Endothelial cell of umbilical vein (primary cell): ENCODE measurements around the gene EIF2S1. TPM values are rescaled to one million over a fixed set of nuclear protein-coding genes. Genes with fewer than 3 reads are reported as not detected.

Experiments
- BruUV-seq: library from RNA; stranded (reverse); fragments of 400-500 nt; replicated peaks from 2 replicates; lab custom pipeline; 2021; lab: Mats Ljungman, UMichigan
- CTCF ChIA-PET: fragments of 300-600, 350-600 bp; sonication (Branson Sonifier 250); formaldehyde crosslinking; loops from one replicate; lab custom pipeline; 2021; ENCODE audit warnings: antibody characterized with exemption, inconsistent platforms; lab: Charles Lee
- POLR2A ChIA-PET: fragments of 300-600, 350-600 bp; sonication (Branson Sonifier 250); formaldehyde crosslinking; loops from one replicate; lab custom pipeline; 2021; ENCODE audit warnings: antibody characterized with exemption, inconsistent platforms; lab: Charles Lee
- DNase-seq: peaks from one replicate; pipeline ENCODE4 v3.0.0-alpha.2; 2011; ENCODE audit warnings: low read depth, low spot score
- FAIRE-seq: peaks from 2 replicates; lab custom pipeline; 2011; peaks lifted over from hg19 to GRCh38; lab: Jason Lieb, UNC
- H2AFZ ChIP-seq: 2 replicates; pipeline ENCODE4 v1.6.0; 2012; ENCODE audit warnings: low read depth, low read length, control low read depth, inconsistent platforms
- H3K27ac ChIP-seq: 2 replicates; pipeline ENCODE4 v1.5.1; 2011; ENCODE audit warnings: low read depth, mild to moderate bottlenecking, control low read depth, low read length, moderate library complexity; ENCODE audit not compliant: insufficient read depth
- H3K27me3 ChIP-seq, 2 experiments: 2 replicates each; pipeline versions ENCODE4 v1.6.0 to v1.6.1; 2011; ENCODE audit warnings: low read length in 2 of 2, mixed read lengths in 1 of 2; ENCODE audit not compliant: control insufficient read depth in 2 of 2, insufficient read depth in 2 of 2
- H3K36me3 ChIP-seq, 2 experiments: 2 replicates in 1 of 2; 3 replicates in 1 of 2; pipeline ENCODE4 v1.5.1; 2011; ENCODE audit warnings: low read length in 2 of 2, mild to moderate bottlenecking in 1 of 2, moderate library complexity in 1 of 2; ENCODE audit not compliant: control insufficient read depth in 2 of 2, insufficient read depth in 2 of 2; ENCODE audit errors: extremely low read depth in 1 of 2
- H3K4me1 ChIP-seq: 3 replicates; pipeline ENCODE4 v1.5.1; 2011; ENCODE audit warnings: mild to moderate bottlenecking, low read length; ENCODE audit not compliant: control insufficient read depth, insufficient read depth; ENCODE audit errors: extremely low read depth
- H3K4me2 ChIP-seq: 2 replicates; pipeline ENCODE4 v1.6.1; 2011; ENCODE audit warnings: low read length, control low read depth, mixed read lengths; ENCODE audit not compliant: insufficient read depth
- H3K4me3 ChIP-seq, 3 experiments: fragments of 200-600 bp in 1 of 3; sonication (generic), shearing (Covaris generic) in 1 of 3; replicated peaks in 1 of 3; 2 replicates each; pipeline ENCODE4 v1.5.1; 2011 to 2016; ENCODE audit warnings: control low read depth in 3 of 3, low read length in 3 of 3, mild to moderate bottlenecking in 2 of 3, inconsistent platforms in 1 of 3, low read depth in 1 of 3, moderate library complexity in 1 of 3; ENCODE audit not compliant: insufficient read depth in 1 of 3
- H3K79me2 ChIP-seq: 2 replicates; pipeline ENCODE4 v1.6.0; 2012; ENCODE audit warnings: low read length, inconsistent platforms; ENCODE audit not compliant: control insufficient read depth, insufficient read depth
- H3K9ac ChIP-seq: replicated peaks from 2 replicates; pipeline ENCODE3; 2011; ENCODE audit warnings: low read length, control low read depth; ENCODE audit not compliant: insufficient read depth; ENCODE audit errors: extremely low read depth
- H3K9me1 ChIP-seq: replicated peaks from 3 replicates; pipeline ENCODE4 v1.6.0; 2011; ENCODE audit warnings: mild to moderate bottlenecking, low read length; ENCODE audit not compliant: control insufficient read depth, insufficient read depth; ENCODE audit errors: extremely low read depth
- H3K9me3 ChIP-seq: replicated peaks from 2 replicates; pipeline ENCODE4 v1.5.1; 2012; ENCODE audit warnings: low read length, inconsistent platforms; ENCODE audit not compliant: control insufficient read depth, insufficient read depth
- H4K20me1 ChIP-seq: replicated peaks from 2 replicates; pipeline ENCODE3; 2011; ENCODE audit warnings: mild to moderate bottlenecking, low read length; ENCODE audit not compliant: control insufficient read depth, insufficient read depth; ENCODE audit errors: extremely low read depth
- EZH2 ChIP-seq: IDR thresholded peaks from 2 replicates; pipeline ENCODE4 v1.6.1; 2012; ENCODE audit warnings: borderline replicate concordance, low read depth, mild to moderate bottlenecking, moderate library complexity, low read length, inconsistent platforms; ENCODE audit not compliant: severe bottlenecking
- FOS ChIP-seq: IDR thresholded peaks from 2 replicates; pipeline ENCODE4 v1.6.1; 2011; ENCODE audit warnings: mild to moderate bottlenecking, low read length, moderate library complexity, borderline replicate concordance; ENCODE audit not compliant: insufficient read depth
- GATA2 ChIP-seq: IDR thresholded peaks from 2 replicates; pipeline ENCODE4 v1.7.0; 2011; ENCODE audit warnings: low read depth, mild to moderate bottlenecking, moderate library complexity, mixed read lengths, low read length; ENCODE audit not compliant: insufficient read length, insufficient read depth
- JUN ChIP-seq: IDR thresholded peaks from 2 replicates; pipeline ENCODE4 v1.6.1; 2011; ENCODE audit warnings: borderline replicate concordance, low read depth; ENCODE audit not compliant: insufficient read length, insufficient read depth
- MYC ChIP-seq: IDR thresholded peaks from one replicate; pipeline ENCODE4 v1.6.1; 2011; ENCODE audit warnings: mild to moderate bottlenecking, low read depth, low read length
- POLR2A ChIP-seq: IDR thresholded peaks from 2 replicates; pipeline ENCODE4 v1.6.1; 2012; ENCODE audit warnings: low read depth, mild to moderate bottlenecking, control low read depth, low read length
- POLR2AphosphoS5 ChIP-seq: IDR thresholded peaks from 2 replicates; pipeline ENCODE4 v1.6.1; 2012; ENCODE audit warnings: low read depth, mild to moderate bottlenecking, control low read depth, low read length, moderate library complexity; ENCODE audit not compliant: insufficient read depth
- dilution Hi-C: fragments of 300-500 bp; cut with MboI; formaldehyde crosslinking; loops from one replicate; pipeline ENCODE4 v1.15.0; 2019; ENCODE audit warnings: low sequenced_read_pairs; ENCODE audit not compliant: extremely low pct_ligation_motif_present
- intact Hi-C: fragments of 100-400 bp; cut with micrococcal nuclease; formaldehyde crosslinking; loops from one replicate; pipeline ENCODE4 v1.10.0; 2022
- polyA plus RNA-seq, 4 experiments: library from polyadenylated mRNA; depleted of rRNA in 3 of 4; stranded (reverse) in 3 of 4; unstranded in 1 of 4; fragments of >200 nt; gene quantifications; 2 replicates each; pipeline versions ENCODE4 v1.2.1 to v1.2.3, GENCODE V29; 2011 to 2012; ENCODE audit warnings: missing spikeins in 1 of 4
- total RNA-seq: library from RNA; stranded (reverse); gene quantifications from 2 replicates; pipeline ENCODE4 v1.2.3, GENCODE V29; 2021
- TF ChIP-seq, protein P1 (sequence below): IDR thresholded peaks from 2 replicates; pipeline ENCODE4 v1.6.1; 2011; ENCODE audit not compliant: insufficient read depth, insufficient read length
- TF ChIP-seq, protein P2 (sequence below), 2 donors: IDR thresholded peaks; 1 replicate in 1 of 2; 2 replicates in 1 of 2; pipeline ENCODE4 v1.5.1; 2011; ENCODE audit warnings: low read length in 2 of 2, mild to moderate bottlenecking in 2 of 2, moderate library complexity in 2 of 2, control low read depth in 1 of 2, inconsistent platforms in 1 of 2, low read depth in 1 of 2; ENCODE audit not compliant: insufficient read depth in 1 of 2; ENCODE audit errors: extremely low read depth in 1 of 2

The EIF2S1 gene
- total and polyA plus RNA-seq, 2 donors (not counting 3 experiments of a cell fraction or from before 2014, with no cell fraction given) = 36.8 to 135 TPM

DNA sequence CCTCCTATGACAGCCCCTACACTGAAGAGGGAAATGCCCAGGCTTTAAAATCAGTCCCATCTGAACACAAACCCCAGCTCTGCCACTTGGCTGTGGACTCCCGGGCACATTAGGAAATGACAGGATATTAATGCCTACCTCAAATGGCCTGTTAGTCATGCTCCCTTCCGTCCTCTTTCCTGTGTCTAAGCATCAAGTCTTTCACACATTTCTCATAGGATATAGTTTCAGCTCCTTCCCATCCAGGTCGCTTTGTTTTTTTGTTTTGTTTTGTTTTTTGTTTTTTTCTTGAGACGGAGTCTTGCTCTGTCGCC, 35.7 kb downstream of the EIF2S1 start:
- peak overlapping the region; percentile 57 for H3K27ac ChIP-seq
- POLR2A ChIA-PET = no interaction called here
- dilution Hi-C loops = no loop called here
- no peak overlapping the region for H3K9ac ChIP-seq
- DNase-seq (peak; percentile 65), FAIRE-seq (peak; percentile 99)
- H4K20me1 ChIP-seq = no peaks in the 10 kb centered on the region
- H3K4me3 ChIP-seq = no peak overlapping the region
- peak overlapping the region; percentile 7 for H3K4me2 ChIP-seq
- BruUV-seq = no TSS peak
- TF ChIP-seq, protein P1, sequence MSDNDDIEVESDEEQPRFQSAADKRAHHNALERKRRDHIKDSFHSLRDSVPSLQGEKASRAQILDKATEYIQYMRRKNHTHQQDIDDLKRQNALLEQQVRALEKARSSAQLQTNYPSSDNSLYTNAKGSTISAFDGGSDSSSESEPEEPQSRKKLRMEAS = no peak
- TF ChIP-seq GATA2 = peak; percentile 64
- no peak for TF ChIP-seq MYC
- no peak for TF ChIP-seq POLR2A
- TF ChIP-seq POLR2AphosphoS5 = peak; percentile 51
- TF ChIP-seq, protein P2, sequence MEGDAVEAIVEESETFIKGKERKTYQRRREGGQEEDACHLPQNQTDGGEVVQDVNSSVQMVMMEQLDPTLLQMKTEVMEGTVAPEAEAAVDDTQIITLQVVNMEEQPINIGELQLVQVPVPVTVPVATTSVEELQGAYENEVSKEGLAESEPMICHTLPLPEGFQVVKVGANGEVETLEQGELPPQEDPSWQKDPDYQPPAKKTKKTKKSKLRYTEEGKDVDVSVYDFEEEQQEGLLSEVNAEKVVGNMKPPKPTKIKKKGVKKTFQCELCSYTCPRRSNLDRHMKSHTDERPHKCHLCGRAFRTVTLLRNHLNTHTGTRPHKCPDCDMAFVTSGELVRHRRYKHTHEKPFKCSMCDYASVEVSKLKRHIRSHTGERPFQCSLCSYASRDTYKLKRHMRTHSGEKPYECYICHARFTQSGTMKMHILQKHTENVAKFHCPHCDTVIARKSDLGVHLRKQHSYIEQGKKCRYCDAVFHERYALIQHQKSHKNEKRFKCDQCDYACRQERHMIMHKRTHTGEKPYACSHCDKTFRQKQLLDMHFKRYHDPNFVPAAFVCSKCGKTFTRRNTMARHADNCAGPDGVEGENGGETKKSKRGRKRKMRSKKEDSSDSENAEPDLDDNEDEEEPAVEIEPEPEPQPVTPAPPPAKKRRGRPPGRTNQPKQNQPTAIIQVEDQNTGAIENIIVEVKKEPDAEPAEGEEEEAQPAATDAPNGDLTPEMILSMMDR (IDR thresholded peaks at IDR 0.05; ENCODE audit: extremely low read depth in 1 of 2, insufficient read depth in 1 of 2, low read depth in 1 of 2, low read length in 2 of 2) = no peak
- TF ChIP-seq EZH2 = no peak
- peak; percentile 84 for TF ChIP-seq FOS
- TF ChIP-seq JUN = peak; percentile 56
- H3K4me1 ChIP-seq = peaks cover 16% of the 10 kb centered on the region
- no peaks in the 10 kb centered on the region for H3K9me3 ChIP-seq
- no peaks in the 10 kb centered on the region for H3K9me1 ChIP-seq
- H3K79me2 ChIP-seq = no peaks in the 10 kb centered on the region
- no peaks in the 10 kb centered on the region for H3K27me3 ChIP-seq
- H2AFZ ChIP-seq = peak overlapping the region; percentile 1
- CTCF ChIA-PET = interaction anchor here (0.8 to 1.8 kb wide), 8 partner anchors 10 to 309 kb away, joined by 3 to 10 read pairs (median 4); no protein-coding TSS in a partner anchor
- no peaks in the 10 kb centered on the region for H3K36me3 ChIP-seq
- intact Hi-C loops = loop anchor here (1.0 kb wide), 1 partner anchor 18 kb away; no protein-coding TSS in a partner anchor
